Measurements from ENCODE around the gene TNFAIP3.

TNFAIP3 gene

DNA sequence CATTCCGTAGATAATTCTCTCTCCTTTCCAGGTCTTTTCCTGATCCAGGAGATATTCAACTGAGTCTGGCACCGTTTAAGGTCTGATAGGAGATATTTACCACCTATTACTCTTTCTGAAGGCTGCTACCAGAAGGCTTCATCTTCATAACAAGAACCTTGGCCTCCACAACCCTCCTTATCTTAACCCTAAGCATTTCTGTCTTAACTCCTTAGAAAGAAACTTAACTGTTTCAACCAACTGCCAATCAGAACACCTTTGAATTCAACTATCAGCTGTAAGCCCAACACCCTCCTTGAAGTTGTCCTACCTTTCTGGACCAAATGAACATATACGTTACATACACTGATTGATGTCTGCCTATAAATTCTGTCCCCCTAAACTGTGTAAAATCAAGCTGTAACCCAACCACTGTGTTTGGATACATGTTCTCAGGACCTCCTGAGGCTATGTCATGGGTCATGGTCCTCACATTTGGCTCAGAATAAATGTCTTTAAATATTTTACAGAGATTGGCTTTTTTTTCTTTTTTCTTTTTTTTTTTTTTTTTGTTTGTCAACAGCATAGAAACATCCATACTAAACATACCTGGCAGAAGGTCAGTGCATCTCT lies 6.6 kb upstream of the TNFAIP3 start:
- H3K27ac ChIP-seq, result no peak overlapping the region
- TF ChIP-seq, protein P1, sequence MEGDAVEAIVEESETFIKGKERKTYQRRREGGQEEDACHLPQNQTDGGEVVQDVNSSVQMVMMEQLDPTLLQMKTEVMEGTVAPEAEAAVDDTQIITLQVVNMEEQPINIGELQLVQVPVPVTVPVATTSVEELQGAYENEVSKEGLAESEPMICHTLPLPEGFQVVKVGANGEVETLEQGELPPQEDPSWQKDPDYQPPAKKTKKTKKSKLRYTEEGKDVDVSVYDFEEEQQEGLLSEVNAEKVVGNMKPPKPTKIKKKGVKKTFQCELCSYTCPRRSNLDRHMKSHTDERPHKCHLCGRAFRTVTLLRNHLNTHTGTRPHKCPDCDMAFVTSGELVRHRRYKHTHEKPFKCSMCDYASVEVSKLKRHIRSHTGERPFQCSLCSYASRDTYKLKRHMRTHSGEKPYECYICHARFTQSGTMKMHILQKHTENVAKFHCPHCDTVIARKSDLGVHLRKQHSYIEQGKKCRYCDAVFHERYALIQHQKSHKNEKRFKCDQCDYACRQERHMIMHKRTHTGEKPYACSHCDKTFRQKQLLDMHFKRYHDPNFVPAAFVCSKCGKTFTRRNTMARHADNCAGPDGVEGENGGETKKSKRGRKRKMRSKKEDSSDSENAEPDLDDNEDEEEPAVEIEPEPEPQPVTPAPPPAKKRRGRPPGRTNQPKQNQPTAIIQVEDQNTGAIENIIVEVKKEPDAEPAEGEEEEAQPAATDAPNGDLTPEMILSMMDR (conservative IDR thresholded peaks at IDR 0.05), result no peak
- no peak for TF ChIP-seq ZFX (IDR thresholded peaks at IDR 0.05)

DNA sequence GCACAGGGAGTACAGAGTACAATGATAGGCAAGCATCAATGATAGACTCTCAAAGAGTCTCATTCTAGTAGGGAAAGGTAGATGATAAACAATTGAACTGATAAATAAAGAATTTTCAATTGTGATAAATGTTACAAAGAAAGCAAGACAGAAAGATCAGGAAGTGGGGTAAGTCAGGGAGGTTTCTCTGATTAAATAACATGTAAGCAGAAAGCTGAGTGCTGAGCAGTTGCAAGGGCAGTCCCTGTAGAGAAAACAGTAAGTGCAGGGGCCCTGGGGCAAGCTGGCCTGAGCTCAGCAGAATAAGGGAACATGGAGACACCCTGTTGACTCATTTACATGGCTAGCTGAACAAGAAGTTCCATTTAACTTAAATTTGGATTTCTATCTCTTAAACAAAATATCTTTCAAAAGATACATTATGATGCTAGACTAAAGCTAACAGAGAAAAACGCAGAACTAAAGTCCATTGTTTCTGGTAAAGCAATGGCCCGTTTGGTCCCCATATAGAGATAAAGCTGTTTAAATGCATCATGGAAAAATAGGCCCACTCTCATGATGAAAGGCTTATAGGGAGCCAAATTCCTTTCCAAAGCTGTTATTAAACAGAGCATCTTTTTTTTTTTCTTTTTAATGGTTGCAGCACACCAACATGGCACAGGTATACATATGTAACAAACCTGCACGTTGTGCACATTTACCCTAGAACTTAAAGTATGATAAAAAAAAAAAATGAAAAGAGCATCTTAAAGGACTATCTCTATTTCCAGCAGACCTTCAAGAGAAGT lies 5.3 kb upstream of the TNFAIP3 start:
- TF ChIP-seq, protein P1 (conservative IDR thresholded peaks at IDR 0.05), result no peak
- no peak for TF ChIP-seq ZFX (IDR thresholded peaks at IDR 0.05)
- H3K27ac ChIP-seq, result no peak overlapping the region

DNA sequence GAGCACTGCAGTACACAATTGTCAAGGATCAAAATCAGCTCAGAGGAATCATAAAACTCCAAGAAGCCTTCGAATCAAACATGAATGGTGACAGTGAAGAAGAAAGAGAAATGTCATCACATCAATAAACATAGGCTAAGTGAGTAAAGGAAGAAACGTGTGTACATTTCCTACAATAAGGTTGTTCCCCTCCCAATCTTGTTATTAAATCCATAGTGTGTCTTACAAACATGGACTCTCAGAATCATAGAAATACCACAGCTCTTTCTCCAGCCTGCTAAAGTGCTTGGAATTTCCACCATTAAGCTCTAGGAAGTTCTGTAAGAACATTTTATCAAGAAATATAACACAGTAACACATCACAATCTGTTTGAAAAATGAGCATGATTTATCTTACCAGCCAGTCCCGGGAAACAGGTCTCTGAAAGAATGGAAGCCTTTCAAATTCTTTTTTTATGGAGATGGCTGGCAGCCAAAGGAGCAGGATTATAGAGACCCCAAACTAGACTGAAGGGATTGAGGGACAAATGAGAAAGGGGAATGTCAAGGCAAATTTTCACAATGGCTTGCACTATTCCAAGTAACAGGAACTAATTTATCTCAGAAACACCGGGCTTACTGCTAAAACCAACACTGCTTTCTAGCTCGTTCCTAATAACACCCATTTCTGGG lies 4.5 kb upstream of the TNFAIP3 start:
- TF ChIP-seq ZFX (IDR thresholded peaks at IDR 0.05), result no peak
- TF ChIP-seq, protein P1 (conservative IDR thresholded peaks at IDR 0.05), result no peak
- no peak overlapping the region for H3K27ac ChIP-seq

- H3K27ac ChIP-seq, result no peak overlapping the region
- TF ChIP-seq, protein P1 (conservative IDR thresholded peaks at IDR 0.05), result no peak
- no peak for TF ChIP-seq ZFX (IDR thresholded peaks at IDR 0.05)
Measured at GRCh38 chr6:137863091-137863797, 3.8 kb upstream of the TNFAIP3 start.

DNA sequence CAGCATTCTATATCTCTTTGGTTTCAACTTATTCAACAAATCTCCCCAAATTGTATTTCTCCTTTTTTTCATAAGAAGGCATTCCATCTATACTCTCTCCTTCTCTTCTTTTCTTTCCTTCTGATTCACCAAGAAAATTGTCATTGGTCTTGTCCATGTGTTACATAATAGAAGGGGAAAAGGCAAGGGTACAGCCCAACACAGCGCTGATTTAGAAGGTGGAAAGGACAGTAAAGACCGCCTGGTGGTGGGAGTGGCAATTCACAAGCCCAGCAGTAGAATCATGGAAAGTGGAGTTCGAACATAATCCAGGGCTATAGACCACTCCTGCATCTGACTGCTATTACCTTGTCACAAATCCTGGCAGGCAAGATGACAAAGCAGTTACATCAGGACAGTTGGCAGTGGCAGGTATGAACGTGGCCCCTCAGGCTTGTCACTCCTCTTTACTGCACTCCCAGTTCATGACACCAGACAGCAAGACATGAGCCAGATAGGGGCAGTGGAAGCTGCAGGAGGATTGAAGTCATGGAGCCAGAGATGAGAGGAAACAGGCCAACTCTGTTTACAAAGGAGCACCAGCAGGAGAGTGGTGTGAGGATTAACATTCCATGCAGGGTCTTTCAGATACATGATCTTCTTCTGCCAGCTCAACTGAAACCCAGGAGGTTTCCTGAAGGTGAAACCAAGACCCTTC lies 2.1 kb upstream of the TNFAIP3 start:
- H3K27ac ChIP-seq, result no peak overlapping the region
- TF ChIP-seq, protein P1 (conservative IDR thresholded peaks at IDR 0.05), result no peak
- no peak for TF ChIP-seq ZFX (IDR thresholded peaks at IDR 0.05)

DNA sequence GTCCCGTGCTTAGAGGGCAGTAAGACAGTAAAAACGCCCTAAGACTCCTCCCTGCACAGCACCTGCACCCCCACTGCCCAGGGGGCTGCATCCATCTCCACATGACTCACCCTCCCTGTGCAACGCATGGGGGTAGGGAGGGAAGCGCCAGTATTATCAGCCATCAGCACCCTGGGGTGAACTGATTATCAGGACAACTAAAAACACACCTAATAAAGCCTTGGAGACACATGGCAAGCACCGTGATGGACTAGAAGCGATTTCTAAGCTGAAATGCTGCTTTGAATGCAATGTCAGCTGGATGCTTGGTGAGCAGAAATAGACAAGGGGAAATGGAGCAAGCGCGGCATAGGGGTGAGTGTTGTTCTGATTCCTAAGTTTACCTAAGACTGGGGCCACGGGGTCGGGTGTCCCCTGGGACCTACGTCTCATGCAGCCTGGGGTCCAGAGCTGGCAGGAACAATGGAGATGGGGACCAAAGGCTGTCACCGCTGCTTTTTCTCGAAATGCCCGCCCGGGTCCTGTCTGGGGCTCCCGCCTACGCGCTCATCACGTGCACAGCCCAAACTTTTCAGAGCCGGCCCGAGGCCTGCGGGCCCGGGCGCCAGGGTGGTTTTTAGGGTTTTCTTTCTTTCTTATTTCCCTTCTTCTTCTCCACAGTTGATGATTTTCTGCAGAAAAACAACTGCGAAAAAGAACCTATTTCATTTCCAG lies 702 bp upstream of the TNFAIP3 start:
- TF ChIP-seq, protein P1 (conservative IDR thresholded peaks at IDR 0.05), result no peak
- TF ChIP-seq ZFX (IDR thresholded peaks at IDR 0.05), result peak; percentile 24; the same call in 1 of the 2 replicates
- H3K27ac ChIP-seq, result peak overlapping the region; percentile 59
